ENCODE results near the gene PDSS2.

DNA sequence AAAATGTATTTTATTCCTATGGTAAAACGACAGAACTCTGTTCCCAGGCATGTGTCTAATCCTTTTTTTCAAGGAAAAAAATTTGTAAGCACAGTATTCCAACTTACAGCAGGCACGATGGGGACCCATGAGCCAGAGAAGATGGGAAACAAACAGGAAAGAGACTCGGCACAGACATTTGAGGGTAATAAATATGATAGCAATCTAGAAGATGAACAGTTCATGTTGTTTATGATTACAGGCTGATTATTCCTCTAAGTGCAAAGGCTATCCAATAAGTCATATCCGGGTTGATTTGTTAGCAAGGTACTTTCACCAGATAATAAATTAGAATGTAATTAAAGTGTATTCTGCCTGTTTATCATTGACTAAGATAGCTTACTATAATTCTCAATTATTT is 43.2 kb downstream of the PDSS2 start:
- TF ChIP-seq, protein P1, sequence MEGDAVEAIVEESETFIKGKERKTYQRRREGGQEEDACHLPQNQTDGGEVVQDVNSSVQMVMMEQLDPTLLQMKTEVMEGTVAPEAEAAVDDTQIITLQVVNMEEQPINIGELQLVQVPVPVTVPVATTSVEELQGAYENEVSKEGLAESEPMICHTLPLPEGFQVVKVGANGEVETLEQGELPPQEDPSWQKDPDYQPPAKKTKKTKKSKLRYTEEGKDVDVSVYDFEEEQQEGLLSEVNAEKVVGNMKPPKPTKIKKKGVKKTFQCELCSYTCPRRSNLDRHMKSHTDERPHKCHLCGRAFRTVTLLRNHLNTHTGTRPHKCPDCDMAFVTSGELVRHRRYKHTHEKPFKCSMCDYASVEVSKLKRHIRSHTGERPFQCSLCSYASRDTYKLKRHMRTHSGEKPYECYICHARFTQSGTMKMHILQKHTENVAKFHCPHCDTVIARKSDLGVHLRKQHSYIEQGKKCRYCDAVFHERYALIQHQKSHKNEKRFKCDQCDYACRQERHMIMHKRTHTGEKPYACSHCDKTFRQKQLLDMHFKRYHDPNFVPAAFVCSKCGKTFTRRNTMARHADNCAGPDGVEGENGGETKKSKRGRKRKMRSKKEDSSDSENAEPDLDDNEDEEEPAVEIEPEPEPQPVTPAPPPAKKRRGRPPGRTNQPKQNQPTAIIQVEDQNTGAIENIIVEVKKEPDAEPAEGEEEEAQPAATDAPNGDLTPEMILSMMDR (IDR thresholded peaks at IDR 0.05) = no peak
- no peak for TF ChIP-seq POLR2A (IDR thresholded peaks at IDR 0.05)
